Measurements from ENCODE around the gene SORT1. TPM values are rescaled to one million over a fixed set of nuclear protein-coding genes. Genes with fewer than 3 reads are reported as not detected.
"Not testable (repeated sequence)": the region's sequence is repeated elsewhere in the genome, so short reads cannot be mapped to it uniquely, and the experiment has no call there.

The SORT1 gene
- total RNA-seq: 10 to 100 TPM in 7 of 8 experiments, 1 to 10 TPM in 1; 6.7 to 52.3 (median 41.4) TPM

DNA sequence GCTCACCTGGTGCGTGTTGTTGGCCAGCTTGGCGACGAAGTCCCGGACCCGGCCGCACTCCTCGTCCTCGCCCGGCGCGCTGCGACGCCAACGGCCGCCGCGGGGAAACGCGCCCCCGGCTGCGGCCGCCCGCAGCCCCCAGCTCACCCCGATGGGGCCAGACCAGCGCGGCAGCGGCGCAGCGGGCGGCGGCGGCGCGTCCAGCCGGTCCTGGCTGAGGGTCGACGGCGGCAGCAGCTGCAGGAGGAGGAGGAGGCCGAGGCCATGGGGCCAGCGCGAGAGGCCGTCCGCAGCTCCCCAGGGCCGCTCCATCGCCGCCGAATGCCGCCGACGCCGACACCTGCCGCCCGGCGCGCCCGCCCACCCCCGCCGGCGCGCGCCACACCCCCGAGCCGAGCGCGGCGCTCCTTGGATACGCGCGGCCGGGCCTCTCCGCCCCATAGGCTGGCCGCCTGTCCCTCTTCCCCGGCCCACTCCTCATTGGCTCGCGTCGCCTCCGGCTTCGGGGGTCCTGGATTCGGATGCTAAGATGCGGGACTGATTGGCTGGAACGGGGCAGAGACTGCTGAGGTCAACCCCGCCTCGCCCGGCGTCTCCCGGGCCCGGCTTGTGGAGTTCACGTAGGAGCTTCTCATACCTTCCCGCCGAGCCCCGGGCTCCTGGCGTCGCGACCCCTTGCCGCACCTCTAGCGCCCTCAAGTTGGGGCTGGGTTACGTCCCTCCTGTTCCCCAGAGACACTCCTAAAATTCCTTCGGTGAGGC, at the start of gene SORT1:
SORT1 (minus strand) TSS at position 338 of the 762 bp plus-strand sequence; CDS start at position 312, 26 bp downstream.
- 0 to 20% (median 10%) methylated on average over 1 to 7 of the region's 98 CpGs; no CpG with 5 or more reads in 6 of the 10 experiments for WGBS, 10 experiments
- in situ Hi-C loops (cut with MboI; ENCODE audit: low pct_unique_long_range_greater_than_20kb in 2 of 9, low sequenced_read_pairs in 9 of 9, unreplicated experiment in 9 of 9): loop anchor here in 4 of 9 experiments (10.0 to 25.0 kb wide), 3 partner anchors 123 to 710 kb away; partner anchors contain the start of gene PRPF38B (in 1 of the 4)
- peak; percentile 86 to 98 (median 97) for ATAC-seq (replicated peaks in 6 of 8)

DNA sequence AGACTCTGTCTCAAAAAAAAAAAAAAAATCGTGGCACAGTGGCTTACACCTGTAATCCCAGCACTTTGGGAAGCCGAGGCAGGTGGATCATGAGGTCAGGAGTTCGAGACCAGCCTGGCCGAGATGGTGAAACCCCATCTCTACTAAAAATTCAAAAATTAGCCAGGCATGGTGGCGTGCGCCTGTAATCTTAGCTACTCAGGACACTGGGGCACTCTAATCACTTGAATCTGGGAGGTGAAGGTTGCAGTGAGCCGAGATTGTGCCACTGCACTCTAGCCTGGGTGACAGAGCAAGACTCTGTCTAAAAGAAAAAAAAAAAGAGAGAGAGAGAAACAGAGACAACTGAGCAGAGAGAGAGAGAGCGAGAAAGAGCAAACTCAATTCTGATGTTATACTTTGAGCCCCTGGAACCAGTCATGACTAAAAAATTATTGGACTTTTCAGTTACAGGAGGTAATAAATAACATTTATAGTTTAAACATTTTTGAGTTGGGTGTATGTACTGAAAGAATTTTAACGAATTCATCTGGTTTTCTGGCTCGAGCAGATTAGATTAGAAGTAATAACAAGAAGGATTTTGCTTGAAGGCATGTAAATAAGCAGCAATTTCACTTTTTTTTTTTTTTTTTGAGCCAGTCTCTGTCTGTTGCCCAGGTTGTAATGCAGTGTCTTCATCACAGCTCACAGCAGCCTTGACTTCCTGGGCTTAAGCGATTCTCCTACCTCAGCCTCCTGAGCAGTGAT, 48.4 kb upstream of the SORT1 start:
- H3K27ac ChIP-seq; H3K4me3 ChIP-seq; H3K4me1 ChIP-seq (replicated peaks in 1 of 2); in situ Hi-C loops (cut with MboI; ENCODE audit: low pct_unique_long_range_greater_than_20kb in 2 of 9, low sequenced_read_pairs in 9 of 9, unreplicated experiment in 9 of 9): not testable (repeated sequence)
- WGBS, 10 experiments: 15 to 83% (median 59%) methylated on average over 2 to 11 of the region's 11 CpGs
- peak in 3 of 8 experiments; percentile 19 to 65 (median 49) for ATAC-seq (replicated peaks in 6 of 8)

More for the DNA sequence above, at the start of gene SORT1:
- peaks cover 23 to 33% of the 10 kb centered on the region in 2 donors for H3K4me1 ChIP-seq (replicated peaks in 1 of 2)
- peak within 1 kb of the TSS; percentile 68 to 94 (median 76) for H3K4me3 ChIP-seq
- H3K27ac ChIP-seq: peak within 1 kb of the TSS; percentile 47 to 64

DNA sequence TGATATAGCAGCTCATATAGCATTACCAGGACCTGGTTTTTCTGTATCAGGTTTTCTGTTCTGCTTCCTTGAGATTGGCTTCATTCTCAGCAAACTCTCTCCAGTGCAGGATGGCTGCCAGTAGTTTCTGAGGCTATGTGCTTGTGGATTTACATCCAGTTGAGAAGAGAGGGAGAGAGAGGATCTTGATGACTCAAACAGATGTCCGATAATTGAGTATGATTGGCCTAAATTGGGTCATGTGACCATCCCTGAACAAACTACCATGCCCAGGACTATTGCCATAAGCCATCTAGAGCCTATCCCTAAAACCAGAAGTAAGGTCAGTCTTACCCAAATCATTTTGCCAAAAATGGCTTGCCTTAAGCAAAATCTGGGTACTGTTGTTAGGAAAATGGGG, 46.6 kb upstream of the SORT1 start:
- 33 to 100% (median 90%) methylated on average over 1 of the region's 1 CpG; no CpG with 5 or more reads in 3 of the 10 experiments for WGBS, 10 experiments
- in situ Hi-C loops (cut with MboI; ENCODE audit: low pct_unique_long_range_greater_than_20kb in 2 of 9, low sequenced_read_pairs in 9 of 9, unreplicated experiment in 9 of 9): no loop called here
- no peaks in the 10 kb centered on the region for H3K4me1 ChIP-seq (replicated peaks in 1 of 2)
- no peak overlapping the region for H3K4me3 ChIP-seq
- ATAC-seq (replicated peaks in 6 of 8): peak in 2 of 8 experiments; percentile 37 to 42
- H3K27ac ChIP-seq: no peak overlapping the region

- WGBS, 10 experiments: 29 to 80% (median 71%) methylated on average over 1 to 2 of the region's 2 CpGs; no CpG with 5 or more reads in 3 of the 10 experiments
Measured at GRCh38 chr1:109443476-109443875, 45.8 kb upstream of the SORT1 start.

GRCh38 chr1:109441069-109441468, 43.4 kb upstream of the SORT1 start:
- Histone ChIP-seq H3K4me1 (replicated peaks in 1 of 2) (peaks cover 0 to 4% of the 10 kb centered on the region in 2 donors), H3K27ac (no peak overlapping the region), H3K4me3 (no peak overlapping the region)
- WGBS, 10 experiments: 0 to 60% (median 22%) methylated on average over 1 of the region's 1 CpG; no CpG with 5 or more reads in 4 of the 10 experiments
- in situ Hi-C loops (cut with MboI; ENCODE audit: low pct_unique_long_range_greater_than_20kb in 2 of 9, low sequenced_read_pairs in 9 of 9, unreplicated experiment in 9 of 9): no loop called here
- peak in 3 of 8 experiments; percentile 34 to 59 (median 40) for ATAC-seq (replicated peaks in 6 of 8)

More at GRCh38 chr1:109443476-109443875, 45.8 kb upstream of the SORT1 start:
- peaks cover 0 to 3% of the 10 kb centered on the region in 2 donors for H3K4me1 ChIP-seq (replicated peaks in 1 of 2)
- H3K4me3 ChIP-seq: no peak overlapping the region
- no peak for ATAC-seq (replicated peaks in 6 of 8)
- in situ Hi-C loops (cut with MboI; ENCODE audit: low pct_unique_long_range_greater_than_20kb in 2 of 9, low sequenced_read_pairs in 9 of 9, unreplicated experiment in 9 of 9): no loop called here
- H3K27ac ChIP-seq: no peak overlapping the region

DNA sequence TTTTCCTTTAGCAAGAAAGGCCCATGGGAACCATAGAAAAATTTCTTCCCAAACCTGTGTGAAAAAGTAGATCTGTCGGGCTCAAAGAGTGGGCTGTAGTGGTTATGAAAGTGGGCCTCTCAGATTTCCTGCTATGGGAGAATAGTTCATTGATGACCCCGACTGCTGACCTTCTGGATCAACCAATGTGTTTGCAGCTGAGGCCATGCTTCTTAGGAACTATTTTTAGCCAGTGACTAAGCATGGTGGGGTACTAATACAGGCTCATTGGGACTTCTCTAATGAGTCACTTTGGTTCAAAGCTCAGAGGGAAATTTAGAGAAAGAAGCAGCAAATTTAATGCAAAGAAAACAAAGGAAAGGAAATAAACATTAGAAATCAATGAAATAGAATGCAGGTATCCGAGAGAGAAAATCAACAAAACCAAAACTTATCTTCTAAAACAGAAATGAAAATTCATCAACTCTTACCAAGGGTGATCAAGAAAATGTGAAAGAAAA, 41.1 kb upstream of the SORT1 start:
- ATAC-seq (replicated peaks in 6 of 8): peak in 7 of 8 experiments; percentile 81 to 100 (median 99)

DNA sequence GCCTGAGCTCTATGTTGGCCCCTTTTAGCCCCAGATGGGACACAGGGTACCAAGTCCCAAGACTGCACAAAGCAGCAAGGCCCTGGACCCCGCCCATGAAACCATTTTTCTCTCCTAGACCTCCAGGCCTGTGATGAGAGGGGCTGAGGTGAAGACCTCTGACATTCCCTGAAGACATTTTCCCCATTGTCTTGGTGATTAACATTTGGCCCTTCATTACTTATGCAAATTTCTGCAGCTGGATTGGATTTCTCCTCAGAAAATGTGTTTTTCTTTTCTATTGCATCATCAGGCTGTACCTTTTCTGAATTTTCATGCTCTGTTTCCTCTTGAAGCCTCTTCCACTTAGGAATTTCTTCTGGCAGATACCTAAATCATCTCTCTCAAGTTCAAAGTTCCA, 36.8 kb upstream of the SORT1 start:
- H3K4me3 ChIP-seq: no peak overlapping the region
- WGBS, 10 experiments: 14 to 100% (median 89%) methylated on average over 1 of the region's 1 CpG; no CpG with 5 or more reads in 3 of the 10 experiments
- in situ Hi-C loops (cut with MboI; ENCODE audit: low pct_unique_long_range_greater_than_20kb in 2 of 9, low sequenced_read_pairs in 9 of 9, unreplicated experiment in 9 of 9): no loop called here
- no peak for ATAC-seq (replicated peaks in 6 of 8)
- no peak overlapping the region for H3K27ac ChIP-seq
- H3K4me1 ChIP-seq (replicated peaks in 1 of 2): peaks cover 0 to 4% of the 10 kb centered on the region in 2 donors

More for the DNA sequence above, 41.1 kb upstream of the SORT1 start:
- WGBS, 10 experiments: 13 to 93% (median 69%) methylated on average over 2 to 3 of the region's 3 CpGs
- in situ Hi-C loops (cut with MboI; ENCODE audit: low pct_unique_long_range_greater_than_20kb in 2 of 9, low sequenced_read_pairs in 9 of 9, unreplicated experiment in 9 of 9): no loop called here
- peaks cover 0 to 4% of the 10 kb centered on the region in 2 donors for H3K4me1 ChIP-seq (replicated peaks in 1 of 2)
- H3K4me3 ChIP-seq: no peak overlapping the region
- peak overlapping the region; percentile 23 to 31 for H3K27ac ChIP-seq

DNA sequence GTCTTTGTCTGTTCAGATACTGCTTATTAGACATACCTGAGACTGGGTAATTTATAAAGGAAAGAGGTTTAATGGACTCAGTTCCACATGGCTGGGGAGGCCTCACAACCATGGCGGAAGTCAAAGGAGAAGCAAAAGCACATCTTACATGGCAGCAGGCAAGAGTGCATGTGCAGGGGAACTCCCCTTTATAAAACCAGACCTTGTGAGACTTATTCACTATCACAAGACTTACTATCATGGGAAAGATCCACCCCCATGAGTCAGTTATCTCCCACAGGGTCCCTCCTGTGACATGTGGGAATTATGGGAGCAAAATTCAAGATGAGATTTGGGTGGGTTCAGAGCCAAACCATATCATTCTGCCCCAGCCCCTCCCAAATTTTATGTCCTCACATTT, 35.6 kb upstream of the SORT1 start:
- Histone ChIP-seq H3K4me3 (no peak overlapping the region), H3K4me1 (replicated peaks in 1 of 2) (no peaks in the 10 kb centered on the region), H3K27ac (no peak overlapping the region)
- in situ Hi-C loops (cut with MboI; ENCODE audit: low pct_unique_long_range_greater_than_20kb in 2 of 9, low sequenced_read_pairs in 9 of 9, unreplicated experiment in 9 of 9): no loop called here
- ATAC-seq (replicated peaks in 6 of 8): peak in 2 of 8 experiments; percentile 20 to 42
- WGBS, 10 experiments: 80 to 100% (median 100%) methylated on average over 1 of the region's 1 CpG; no CpG with 5 or more reads in 5 of the 10 experiments

GRCh38 chr1:109432336-109432735, 34.6 kb upstream of the SORT1 start:
- Histone ChIP-seq H3K4me1 (replicated peaks in 1 of 2) (peaks cover 5 to 6% of the 10 kb centered on the region in 2 donors), H3K4me3 (no peak overlapping the region), H3K27ac (no peak overlapping the region)
- in situ Hi-C loops (cut with MboI; ENCODE audit: low pct_unique_long_range_greater_than_20kb in 2 of 9, low sequenced_read_pairs in 9 of 9, unreplicated experiment in 9 of 9): no loop called here
- peak in 4 of 8 experiments; percentile 12 to 92 (median 63) for ATAC-seq (replicated peaks in 6 of 8)

GRCh38 chr1:109427171-109427467, 29.4 kb upstream of the SORT1 start:
- 2 to 10% (median 7%) methylated on average over 3 to 7 of the region's 7 CpGs; no CpG with 5 or more reads in 1 of the 10 experiments for WGBS, 10 experiments

DNA sequence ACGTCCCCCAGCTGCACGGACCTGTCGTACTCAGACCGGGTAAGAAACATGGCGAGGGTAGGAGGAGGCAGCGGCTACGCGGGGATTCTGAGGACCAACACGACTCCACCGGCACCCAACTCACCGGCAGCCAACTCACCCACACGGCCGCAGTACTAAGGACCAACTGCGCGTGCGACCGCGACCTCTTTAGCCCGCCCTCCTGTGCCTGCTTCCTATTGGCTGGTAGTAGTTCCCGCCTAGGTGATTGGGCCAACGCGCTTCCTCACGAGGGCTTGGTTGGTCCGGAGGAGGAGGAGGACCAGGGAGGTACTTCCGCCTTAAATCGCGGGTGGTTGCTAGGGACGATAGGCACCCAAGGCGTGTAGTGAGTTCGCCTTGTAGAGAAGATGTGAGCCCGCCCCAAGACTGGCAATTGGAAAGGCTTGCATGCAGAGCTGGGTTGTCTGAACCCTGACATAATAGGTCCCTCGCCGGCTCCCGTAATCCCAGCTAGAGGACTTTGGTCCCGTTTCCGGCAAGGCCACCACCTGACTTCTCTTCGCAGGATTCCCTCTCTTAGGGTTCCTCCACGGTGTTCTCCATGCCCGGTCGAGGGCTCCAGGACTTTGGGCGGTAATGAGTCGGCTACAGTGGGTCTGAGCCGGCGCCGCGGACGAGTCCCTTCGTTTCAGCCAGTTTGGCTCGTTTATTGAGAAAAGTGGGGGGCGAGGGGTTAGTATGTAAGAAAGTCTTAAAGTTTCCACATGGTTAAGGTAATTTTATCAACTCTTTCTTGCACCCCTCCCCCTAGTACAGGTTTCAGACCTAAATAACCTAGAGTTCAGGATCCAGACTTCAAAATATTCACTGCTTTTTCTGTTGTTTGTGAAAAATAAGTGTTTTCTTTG, 28.8 kb upstream of the SORT1 start, which contains the start of gene PSMA5:
PSMA5 (minus strand) TSS at position 168 of the 890 bp plus-strand sequence; CDS start at position 50, 118 bp downstream.
- peak; percentile 93 to 98 (median 96) for ATAC-seq (replicated peaks in 6 of 8)
- in situ Hi-C loops (cut with MboI; ENCODE audit: low pct_unique_long_range_greater_than_20kb in 2 of 9, low sequenced_read_pairs in 9 of 9, unreplicated experiment in 9 of 9): no loop called here
- 0 to 8% (median 0%) methylated on average over 2 to 43 of the region's 50 CpGs; no CpG with 5 or more reads in 3 of the 10 experiments for WGBS, 10 experiments
- Histone ChIP-seq H3K4me1 (replicated peaks in 1 of 2) (peaks cover 10 to 22% of the 10 kb centered on the region in 2 donors), H3K4me3 (peak within 1 kb of the TSS; percentile 70 to 89 (median 81)), H3K27ac (peak within 1 kb of the TSS; percentile 88 to 97)

More at GRCh38 chr1:109427171-109427467, 29.4 kb upstream of the SORT1 start:
- in situ Hi-C loops (cut with MboI; ENCODE audit: low pct_unique_long_range_greater_than_20kb in 2 of 9, low sequenced_read_pairs in 9 of 9, unreplicated experiment in 9 of 9): no loop called here
- Histone ChIP-seq H3K27ac (peak overlapping the region; percentile 50 to 97), H3K4me1 (replicated peaks in 1 of 2) (peaks cover 10 to 22% of the 10 kb centered on the region in 2 donors), H3K4me3 (peak overlapping the region; percentile 70 to 89 (median 81))
- no peak for ATAC-seq (replicated peaks in 6 of 8)
